T follicular helper cell (primary cell): ENCODE results near the gene POU2F2.
"Not testable (repeated sequence)": the region's sequence is repeated elsewhere in the genome, so short reads cannot be mapped to it uniquely, and the experiment has no call there.

Experiments used
- DNase-seq: peaks from one replicate; pipeline ENCODE4 v3.0.0-alpha.2; 2020; ENCODE audit warnings: low read depth

POU2F2 gene

GRCh38 chr19:42059196-42059595 is 73.0 kb downstream of the POU2F2 start:
- no peak for DNase-seq

- DNase-seq = no peak
These were observed 74.4 kb downstream of the POU2F2 start for GRCh38 chr19:42057846-42058245.

- no peak for DNase-seq
These were observed 78.0 kb downstream of the POU2F2 start for GRCh38 chr19:42054205-42054604.

- DNase-seq = no peak
These were observed 79.0 kb downstream of the POU2F2 start for GRCh38 chr19:42053037-42053935.

GRCh38 chr19:42052241-42052863 is 79.9 kb downstream of the POU2F2 start:
- DNase-seq = no peak

GRCh38 chr19:42051166-42052115 is 80.8 kb downstream of the POU2F2 start:
- DNase-seq = no peak

GRCh38 chr19:42048992-42049391 is 83.3 kb downstream of the POU2F2 start:
- no peak for DNase-seq

- DNase-seq = no peak
These were observed 86.7 kb downstream of the POU2F2 start for GRCh38 chr19:42045575-42045974.

- DNase-seq = no peak
These were observed 89.6 kb downstream of the POU2F2 start for GRCh38 chr19:42042455-42043170.

GRCh38 chr19:42040491-42040890 is 91.8 kb downstream of the POU2F2 start:
- DNase-seq = not testable (repeated sequence)

- DNase-seq = no peak
These were observed 92.2 kb downstream of the POU2F2 start for GRCh38 chr19:42040031-42040430.

GRCh38 chr19:42038666-42039065 is 93.6 kb downstream of the POU2F2 start:
- DNase-seq = no peak

GRCh38 chr19:42037649-42038048 is 94.6 kb downstream of the POU2F2 start:
- no peak for DNase-seq
